Liver (tissue), 9 donors: ENCODE measurements around the gene LYST. TPM values are rescaled to one million over a fixed set of nuclear protein-coding genes. Genes with fewer than 3 reads are reported as not detected.

Experiments used
- DNase-seq: peaks from one replicate; pipeline ENCODE4 v3.0.0-alpha.2; 2017; ENCODE audit warnings: low spot score
- H3K27ac ChIP-seq, 2 donors: one replicate each; pipeline ENCODE4 v1.7.0; 2013; ENCODE audit warnings: inconsistent platforms in 2 of 2, low read length in 2 of 2, control low read depth in 1 of 2, low read depth in 1 of 2, mild to moderate bottlenecking in 1 of 2
- H3K27me3 ChIP-seq, 4 donors: one replicate each; pipeline versions ENCODE4 v1.6.1 to v1.7.0; 2013; ENCODE audit warnings: low read length in 3 of 4, inconsistent platforms in 1 of 4, mild to moderate bottlenecking in 1 of 4, moderate library complexity in 1 of 4; ENCODE audit not compliant: control insufficient read depth in 4 of 4, insufficient read depth in 4 of 4
- H3K36me3 ChIP-seq, 4 donors: one replicate each; pipeline versions ENCODE4 v1.6.1 to v1.7.0; 2013; ENCODE audit warnings: low read length in 3 of 4, mild to moderate bottlenecking in 3 of 4, low read depth in 1 of 4, moderate library complexity in 1 of 4; ENCODE audit not compliant: control insufficient read depth in 4 of 4, insufficient read depth in 3 of 4
- H3K4me1 ChIP-seq, 4 donors: one replicate each; pipeline versions ENCODE4 v1.6.1 to v1.7.0; 2013; ENCODE audit warnings: low read length in 3 of 4, mild to moderate bottlenecking in 3 of 4, moderate library complexity in 1 of 4; ENCODE audit not compliant: control insufficient read depth in 4 of 4, insufficient read depth in 4 of 4
- H3K4me3 ChIP-seq, 3 donors: one replicate each; pipeline versions ENCODE4 v1.6.1 to v1.7.0; 2013; ENCODE audit warnings: low read length in 3 of 3, control low read depth in 1 of 3, low read depth in 1 of 3, mild to moderate bottlenecking in 1 of 3
- H3K9ac ChIP-seq, 2 donors: one replicate each; pipeline ENCODE4 v1.7.0; 2013; ENCODE audit warnings: low read length in 2 of 2, mild to moderate bottlenecking in 2 of 2, moderate library complexity in 2 of 2, control low read depth in 1 of 2, low read depth in 1 of 2
- H3K9me3 ChIP-seq, 4 donors: one replicate each; pipeline versions ENCODE4 v1.6.1 to v1.7.0; 2013; ENCODE audit warnings: low read length in 3 of 4; ENCODE audit not compliant: control insufficient read depth in 4 of 4
- EGR1 ChIP-seq, 2 donors: IDR thresholded peaks; 2 replicates each; pipeline ENCODE4 v1.6.1; 2016 to 2018; ENCODE audit warnings: antibody characterized with exemption in 2 of 2, low read depth in 2 of 2
- FOXA1 ChIP-seq: IDR thresholded peaks from 2 replicates; pipeline ENCODE4 v1.6.1; 2016; ENCODE audit warnings: antibody characterized with exemption
- GABPA ChIP-seq, 2 donors: IDR thresholded peaks in 1 of 2; conservative IDR thresholded peaks in 1 of 2; 2 replicates each; pipeline ENCODE4 v1.6.1; 2016; ENCODE audit warnings: antibody characterized with exemption in 2 of 2, mild to moderate bottlenecking in 1 of 2, moderate library complexity in 1 of 2
- HNF4A ChIP-seq, 2 donors: conservative IDR thresholded peaks; 2 replicates each; pipeline ENCODE4 v1.6.1; 2016; ENCODE audit warnings: antibody characterized with exemption in 2 of 2, mild to moderate bottlenecking in 2 of 2
- HNF4G ChIP-seq: IDR thresholded peaks from 2 replicates; pipeline ENCODE4 v1.6.1; 2016; ENCODE audit warnings: antibody characterized with exemption
- JUND ChIP-seq, 2 donors: IDR thresholded peaks; 2 replicates each; pipeline ENCODE4 v1.6.1; 2016; ENCODE audit warnings: antibody characterized with exemption in 2 of 2
- NR2F2 ChIP-seq: IDR thresholded peaks from 2 replicates; pipeline ENCODE4 v1.6.1; 2016; ENCODE audit warnings: antibody characterized with exemption
- SP1 ChIP-seq: IDR thresholded peaks from 2 replicates; pipeline ENCODE4 v1.6.1; 2018; ENCODE audit warnings: antibody characterized with exemption, mild to moderate bottlenecking
- YY1 ChIP-seq: IDR thresholded peaks from 2 replicates; pipeline ENCODE4 v1.6.1; 2016; ENCODE audit warnings: antibody characterized with exemption, mild to moderate bottlenecking
- WGBS: extraction: QIAGEN DNeasy Blood & Tissue Kit; methylation state at CpG from one replicate; pipeline ENCODE4 v1.1.7; 2013; 5-methylcytosine and 5-hydroxymethylcytosine counted together
- polyA plus RNA-seq, 2 donors: library from polyadenylated mRNA; stranded (reverse) in 1 of 2; unstranded in 1 of 2; fragments of 200-250 nt in 1 of 2; fragments of >200 nt in 1 of 2; fragmentation: Nextera tagmentation in 1 of 2; extraction: Ambion mirVana in 1 of 2; gene quantifications; one replicate each; pipeline versions ENCODE4 v1.2.1 to v1.2.3, GENCODE V29; 2013 to 2015
- total RNA-seq, 2 donors: library from RNA; depleted of rRNA; stranded (reverse); fragments of >200 nt; gene quantifications; one replicate each; pipeline ENCODE4 v1.2.3, GENCODE V29; 2014
- TF ChIP-seq, protein P1 (sequence below): fragments of 150-350 bp; IDR thresholded peaks from 2 replicates; pipeline ENCODE4 v1.5.1; 2017; ENCODE audit warnings: improper control_type of control experiment, low read depth, low read length; ENCODE audit not compliant: missing input control
- TF ChIP-seq, protein P2 (sequence below): IDR thresholded peaks from 2 replicates; pipeline ENCODE4 v1.6.1; 2016; ENCODE audit warnings: antibody characterized with exemption
- TF ChIP-seq, protein P3 (sequence below): IDR thresholded peaks from 2 replicates; pipeline ENCODE4 v1.6.1; 2016; ENCODE audit warnings: antibody characterized with exemption, mild to moderate bottlenecking
- TF ChIP-seq, protein P4 (sequence below): IDR thresholded peaks from 2 replicates; pipeline ENCODE4 v1.6.1; 2016; ENCODE audit warnings: antibody characterized with exemption
- donor health status: healthy.
- donor health status: healthy.
- donor health status: healthy.
- donor health status: healthy.
- donor health status: healthy.

Gene LYST
- total and polyA plus RNA-seq, 4 donors, result 3.4 to 45.9 (median 14.2) TPM

DNA sequence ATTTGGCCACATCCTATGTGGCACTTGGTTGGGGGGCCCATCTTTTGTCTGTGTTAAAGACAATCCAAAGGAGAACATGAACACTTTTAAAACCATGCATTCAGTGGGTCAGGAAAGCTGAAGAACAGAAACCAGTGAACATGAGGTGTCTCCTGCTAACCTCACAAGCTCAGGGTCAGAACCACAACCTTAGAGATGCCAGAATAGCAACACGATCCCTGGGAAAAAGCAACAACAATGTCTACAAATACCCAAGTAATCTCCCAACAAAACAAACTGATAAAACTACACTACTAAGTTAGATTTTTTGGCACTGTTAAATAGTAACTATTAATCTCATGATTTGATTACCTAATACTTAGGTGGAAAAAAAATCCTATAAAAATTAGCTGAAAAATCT is 183.1 kb downstream of the LYST start:
- no peaks in the 10 kb centered on the region for H3K4me1 ChIP-seq
- H3K36me3 ChIP-seq, result peaks cover 0 to 19% (median 13%) of the 10 kb centered on the region in 4 donors
- H3K27me3 ChIP-seq, result no peaks in the 10 kb centered on the region
- H3K27ac ChIP-seq, result no peak overlapping the region
- 96% methylated on average over 1 of the region's 1 CpG for WGBS
- H3K4me3 ChIP-seq, result no peak overlapping the region
- no peaks in the 10 kb centered on the region for H3K9me3 ChIP-seq
- TF ChIP-seq, protein P1, sequence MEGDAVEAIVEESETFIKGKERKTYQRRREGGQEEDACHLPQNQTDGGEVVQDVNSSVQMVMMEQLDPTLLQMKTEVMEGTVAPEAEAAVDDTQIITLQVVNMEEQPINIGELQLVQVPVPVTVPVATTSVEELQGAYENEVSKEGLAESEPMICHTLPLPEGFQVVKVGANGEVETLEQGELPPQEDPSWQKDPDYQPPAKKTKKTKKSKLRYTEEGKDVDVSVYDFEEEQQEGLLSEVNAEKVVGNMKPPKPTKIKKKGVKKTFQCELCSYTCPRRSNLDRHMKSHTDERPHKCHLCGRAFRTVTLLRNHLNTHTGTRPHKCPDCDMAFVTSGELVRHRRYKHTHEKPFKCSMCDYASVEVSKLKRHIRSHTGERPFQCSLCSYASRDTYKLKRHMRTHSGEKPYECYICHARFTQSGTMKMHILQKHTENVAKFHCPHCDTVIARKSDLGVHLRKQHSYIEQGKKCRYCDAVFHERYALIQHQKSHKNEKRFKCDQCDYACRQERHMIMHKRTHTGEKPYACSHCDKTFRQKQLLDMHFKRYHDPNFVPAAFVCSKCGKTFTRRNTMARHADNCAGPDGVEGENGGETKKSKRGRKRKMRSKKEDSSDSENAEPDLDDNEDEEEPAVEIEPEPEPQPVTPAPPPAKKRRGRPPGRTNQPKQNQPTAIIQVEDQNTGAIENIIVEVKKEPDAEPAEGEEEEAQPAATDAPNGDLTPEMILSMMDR, result no peak
- TF ChIP-seq, protein P2, sequence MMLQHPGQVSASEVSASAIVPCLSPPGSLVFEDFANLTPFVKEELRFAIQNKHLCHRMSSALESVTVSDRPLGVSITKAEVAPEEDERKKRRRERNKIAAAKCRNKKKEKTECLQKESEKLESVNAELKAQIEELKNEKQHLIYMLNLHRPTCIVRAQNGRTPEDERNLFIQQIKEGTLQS, result no peak
- no peak for TF ChIP-seq HNF4A (conservative IDR thresholded peaks at IDR 0.05)
- TF ChIP-seq YY1, result no peak
- TF ChIP-seq EGR1 (IDR thresholded peaks at IDR 0.05; ENCODE audit: low read depth in 2 of 2), result no peak
- TF ChIP-seq SP1, result no peak
- no peak for TF ChIP-seq HNF4G
- TF ChIP-seq JUND (IDR thresholded peaks at IDR 0.05), result no peak
- TF ChIP-seq, protein P3, sequence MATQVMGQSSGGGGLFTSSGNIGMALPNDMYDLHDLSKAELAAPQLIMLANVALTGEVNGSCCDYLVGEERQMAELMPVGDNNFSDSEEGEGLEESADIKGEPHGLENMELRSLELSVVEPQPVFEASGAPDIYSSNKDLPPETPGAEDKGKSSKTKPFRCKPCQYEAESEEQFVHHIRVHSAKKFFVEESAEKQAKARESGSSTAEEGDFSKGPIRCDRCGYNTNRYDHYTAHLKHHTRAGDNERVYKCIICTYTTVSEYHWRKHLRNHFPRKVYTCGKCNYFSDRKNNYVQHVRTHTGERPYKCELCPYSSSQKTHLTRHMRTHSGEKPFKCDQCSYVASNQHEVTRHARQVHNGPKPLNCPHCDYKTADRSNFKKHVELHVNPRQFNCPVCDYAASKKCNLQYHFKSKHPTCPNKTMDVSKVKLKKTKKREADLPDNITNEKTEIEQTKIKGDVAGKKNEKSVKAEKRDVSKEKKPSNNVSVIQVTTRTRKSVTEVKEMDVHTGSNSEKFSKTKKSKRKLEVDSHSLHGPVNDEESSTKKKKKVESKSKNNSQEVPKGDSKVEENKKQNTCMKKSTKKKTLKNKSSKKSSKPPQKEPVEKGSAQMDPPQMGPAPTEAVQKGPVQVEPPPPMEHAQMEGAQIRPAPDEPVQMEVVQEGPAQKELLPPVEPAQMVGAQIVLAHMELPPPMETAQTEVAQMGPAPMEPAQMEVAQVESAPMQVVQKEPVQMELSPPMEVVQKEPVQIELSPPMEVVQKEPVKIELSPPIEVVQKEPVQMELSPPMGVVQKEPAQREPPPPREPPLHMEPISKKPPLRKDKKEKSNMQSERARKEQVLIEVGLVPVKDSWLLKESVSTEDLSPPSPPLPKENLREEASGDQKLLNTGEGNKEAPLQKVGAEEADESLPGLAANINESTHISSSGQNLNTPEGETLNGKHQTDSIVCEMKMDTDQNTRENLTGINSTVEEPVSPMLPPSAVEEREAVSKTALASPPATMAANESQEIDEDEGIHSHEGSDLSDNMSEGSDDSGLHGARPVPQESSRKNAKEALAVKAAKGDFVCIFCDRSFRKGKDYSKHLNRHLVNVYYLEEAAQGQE, result no peak
- TF ChIP-seq NR2F2, result no peak
- TF ChIP-seq, protein P4, sequence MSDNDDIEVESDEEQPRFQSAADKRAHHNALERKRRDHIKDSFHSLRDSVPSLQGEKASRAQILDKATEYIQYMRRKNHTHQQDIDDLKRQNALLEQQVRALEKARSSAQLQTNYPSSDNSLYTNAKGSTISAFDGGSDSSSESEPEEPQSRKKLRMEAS, result no peak
- H3K9ac ChIP-seq, result no peak overlapping the region
- no peak for DNase-seq

DNA sequence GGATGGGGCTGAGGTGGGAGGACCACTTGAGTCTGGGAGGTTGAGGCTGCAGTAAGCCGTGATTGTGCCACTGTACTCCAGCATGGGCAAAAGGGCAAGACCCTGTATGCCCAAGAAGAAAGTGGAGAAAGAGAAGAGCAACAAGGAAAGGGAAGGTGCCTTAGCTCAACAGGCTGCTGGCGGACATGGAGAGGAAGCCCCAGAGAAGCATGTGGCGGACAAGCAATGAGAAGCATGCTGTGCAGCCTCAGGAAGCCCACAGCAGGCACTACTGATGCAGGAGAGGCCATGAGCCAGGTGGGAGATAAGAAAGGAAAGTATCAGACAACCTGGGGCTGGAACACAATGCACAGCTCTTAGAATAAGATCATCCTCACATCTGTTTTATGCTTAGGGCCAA is 184.5 kb downstream of the LYST start:
- no peaks in the 10 kb centered on the region for H3K4me1 ChIP-seq
- over 99% methylated on average over 3 of the region's 3 CpGs for WGBS

DNA sequence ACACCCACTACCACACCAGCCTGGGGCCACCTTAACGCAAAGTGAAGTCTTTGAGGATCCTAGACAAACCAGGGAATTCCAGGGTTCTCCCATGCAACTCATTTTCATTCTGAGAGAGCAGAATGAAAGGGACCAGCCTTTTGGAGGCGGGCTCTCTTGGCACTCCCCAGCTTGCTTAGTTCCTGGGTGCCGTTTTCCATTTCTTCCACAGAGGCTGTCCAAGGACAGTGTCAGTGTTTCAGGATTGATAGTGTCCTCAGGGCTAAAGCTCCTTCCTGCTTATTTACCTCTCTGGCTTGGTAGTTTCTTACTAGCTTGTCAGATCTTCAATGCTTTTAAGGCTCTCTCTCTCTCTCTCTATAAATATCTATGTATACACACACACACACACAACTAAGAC is 187.1 kb downstream of the LYST start:
- H3K4me1 ChIP-seq, result no peaks in the 10 kb centered on the region
- no peak overlapping the region for H3K4me3 ChIP-seq
- no peaks in the 10 kb centered on the region for H3K27me3 ChIP-seq
- H3K27ac ChIP-seq, result no peak overlapping the region
- H3K9me3 ChIP-seq, result peaks cover 0 to 8% (median 2%) of the 10 kb centered on the region in 4 donors
- DNase-seq, result no peak
- peaks cover 0 to 32% (median 30%) of the 10 kb centered on the region in 4 donors for H3K36me3 ChIP-seq
- H3K9ac ChIP-seq, result no peak overlapping the region
- WGBS, result 91% methylated on average over 3 of the region's 3 CpGs
- TF ChIP-seq, protein P4, result no peak
- TF ChIP-seq, protein P3, result no peak
- TF ChIP-seq JUND (IDR thresholded peaks at IDR 0.05) (no peak), SP1 (no peak), GABPA (IDR thresholded peaks at IDR 0.05 in 1 of 2, conservative IDR thresholded peaks at IDR 0.05 in 1 of 2) (no peak), HNF4A (conservative IDR thresholded peaks at IDR 0.05) (no peak), FOXA1 (no peak)
- TF ChIP-seq, protein P1, result no peak

More for the DNA sequence above, 184.5 kb downstream of the LYST start:
- no peak for DNase-seq
- H3K4me3 ChIP-seq, result no peak overlapping the region
- H3K36me3 ChIP-seq, result peaks cover 0 to 19% (median 14%) of the 10 kb centered on the region in 4 donors
- H3K9ac ChIP-seq, result no peak overlapping the region
- TF ChIP-seq JUND (IDR thresholded peaks at IDR 0.05) (no peak), HNF4G (no peak), HNF4A (conservative IDR thresholded peaks at IDR 0.05) (no peak), EGR1 (IDR thresholded peaks at IDR 0.05; ENCODE audit: low read depth in 2 of 2) (no peak), YY1 (no peak)
- no peaks in the 10 kb centered on the region for H3K9me3 ChIP-seq
- no peak overlapping the region for H3K27ac ChIP-seq
- no peaks in the 10 kb centered on the region for H3K27me3 ChIP-seq
